HUES48 (cell line): Measurements from ENCODE around the gene KLK8.

ENCODE experiments used
- H3K27ac ChIP-seq: one replicate; pipeline ENCODE4 v1.7.0; 2013; ENCODE audit warnings: low read depth, low read length, inconsistent platforms
- H3K27me3 ChIP-seq: 2 replicates; pipeline ENCODE4 v1.6.1; 2013; ENCODE audit warnings: mild to moderate bottlenecking, low read length; ENCODE audit not compliant: control insufficient read depth, insufficient read depth
- H3K36me3 ChIP-seq: 2 replicates; pipeline ENCODE4 v1.6.1; 2013; ENCODE audit warnings: low read length; ENCODE audit not compliant: control insufficient read depth, insufficient read depth
- H3K4me1 ChIP-seq: 2 replicates; pipeline ENCODE4 v1.6.1; 2013; ENCODE audit warnings: mild to moderate bottlenecking, low read length; ENCODE audit not compliant: control insufficient read depth, insufficient read depth
- H3K4me3 ChIP-seq: 2 replicates; pipeline ENCODE4 v1.5.1; 2013; ENCODE audit warnings: mild to moderate bottlenecking, low read depth, low read length
- H3K9ac ChIP-seq: 2 replicates; pipeline ENCODE4 v1.6.1; 2013; ENCODE audit warnings: mild to moderate bottlenecking, low read depth, low read length, moderate library complexity
- H3K9me3 ChIP-seq: 2 replicates; pipeline ENCODE4 v1.6.1; 2013; ENCODE audit warnings: low read length; ENCODE audit not compliant: control insufficient read depth, insufficient read depth

Gene KLK8

DNA sequence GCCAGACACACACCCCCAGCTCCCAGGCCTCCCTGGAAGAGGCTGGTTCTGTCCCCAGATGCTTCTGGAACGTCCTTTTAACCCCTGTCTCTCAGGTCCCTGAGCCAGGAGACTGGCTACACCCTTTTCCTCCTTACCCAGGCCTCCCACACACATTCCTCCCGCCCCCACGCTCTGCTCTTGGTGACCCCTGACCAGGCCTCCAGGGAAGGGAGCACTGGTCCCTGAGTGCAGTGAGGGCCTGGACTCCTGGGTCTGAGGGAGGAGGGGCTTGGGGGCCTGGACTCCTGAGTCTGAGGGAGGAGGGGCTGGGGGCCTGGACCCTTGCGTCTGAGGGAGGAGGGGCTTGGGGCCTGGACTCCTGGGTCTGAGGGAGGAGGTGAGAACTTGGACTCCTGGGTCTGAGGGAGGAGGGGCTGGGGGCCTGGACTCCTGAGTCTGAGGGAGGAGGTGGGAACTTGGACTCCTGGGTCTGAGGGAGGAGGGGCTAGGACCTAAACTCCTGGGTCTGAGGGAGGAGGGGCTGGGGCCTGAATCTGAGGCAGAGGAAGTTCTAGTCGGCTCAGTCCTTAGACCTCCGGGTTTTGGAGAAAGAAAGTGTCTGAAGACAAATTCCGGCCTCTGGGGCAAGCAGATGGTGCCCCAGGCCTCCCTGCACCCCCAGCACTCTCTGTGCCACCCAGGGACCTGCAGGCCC is 32.5 kb downstream of the KLK8 start:
- no peaks in the 10 kb centered on the region for H3K9me3 ChIP-seq
- H3K27ac ChIP-seq = no peak overlapping the region
- H3K36me3 ChIP-seq = no peaks in the 10 kb centered on the region
- H3K27me3 ChIP-seq = no peaks in the 10 kb centered on the region
- 0 out of 2 replicates have a peak, but pooled peaks cover 5% of the 10 kb centered on the region for H3K4me1 ChIP-seq
- no peak overlapping the region for H3K4me3 ChIP-seq
- H3K9ac ChIP-seq = no peak overlapping the region

- Histone ChIP-seq H3K36me3 (no peaks in the 10 kb centered on the region), H3K9ac (no peak overlapping the region), H3K9me3 (no peaks in the 10 kb centered on the region), H3K27me3 (no peaks in the 10 kb centered on the region), H3K27ac (no peak overlapping the region), H3K4me1 (0 out of 2 replicates have a peak, but pooled peaks cover 5% of the 10 kb centered on the region), H3K4me3 (no peak overlapping the region)
Measured at GRCh38 chr19:50967929-50968715, 33.3 kb downstream of the KLK8 start.

DNA sequence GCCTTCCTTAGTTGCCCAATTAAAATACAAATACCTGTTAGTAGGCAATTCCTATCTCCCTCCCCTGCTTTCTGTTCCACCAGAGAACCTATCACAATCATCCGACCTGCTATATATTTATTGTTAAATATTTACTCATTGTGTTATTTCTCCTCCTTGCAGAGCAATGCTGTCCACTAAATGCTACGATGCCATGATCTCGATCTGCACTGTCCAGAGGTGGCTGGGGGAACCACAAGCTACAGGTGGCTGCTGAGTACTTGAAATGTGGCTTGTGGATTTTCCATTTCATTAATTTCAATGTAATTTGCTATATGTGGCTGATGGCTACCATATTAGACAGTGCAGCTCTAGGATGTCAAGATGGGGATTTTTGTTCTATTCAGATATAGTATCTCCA is 37.1 kb downstream of the KLK8 start:
- H3K27ac ChIP-seq = no peak overlapping the region
- H3K9me3 ChIP-seq = no peaks in the 10 kb centered on the region
- H3K9ac ChIP-seq = no peak overlapping the region
- no peaks in the 10 kb centered on the region for H3K27me3 ChIP-seq
- no peak overlapping the region for H3K4me3 ChIP-seq
- H3K36me3 ChIP-seq = no peaks in the 10 kb centered on the region
- 0 out of 2 replicates have a peak, but pooled peaks cover 2% of the 10 kb centered on the region for H3K4me1 ChIP-seq

- H3K27me3 ChIP-seq = no peaks in the 10 kb centered on the region
Measured at GRCh38 chr19:50963381-50963780, 38.0 kb downstream of the KLK8 start.

DNA sequence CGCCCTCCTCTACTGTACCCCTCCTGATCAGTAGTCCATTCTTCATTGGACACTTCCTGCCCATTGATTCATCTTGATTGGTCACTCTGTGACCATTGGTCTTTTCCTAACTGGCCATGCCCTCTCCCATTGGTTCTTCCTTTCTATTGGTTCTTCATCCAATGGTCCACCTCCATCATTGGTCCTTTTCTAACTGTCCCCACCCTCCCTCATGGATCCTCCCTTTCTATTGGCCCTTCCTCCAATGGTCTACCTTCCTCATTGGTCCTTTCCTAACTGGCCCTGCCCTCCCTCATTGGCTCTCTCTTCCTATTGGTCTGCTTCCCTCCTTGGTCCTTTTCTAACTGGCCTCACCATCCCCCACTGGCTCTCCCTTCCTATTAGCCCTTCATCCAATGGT is 39.2 kb downstream of the KLK8 start:
- no peaks in the 10 kb centered on the region for H3K9me3 ChIP-seq
- H3K9ac ChIP-seq = no peak overlapping the region
- no peaks in the 10 kb centered on the region for H3K27me3 ChIP-seq
- H3K36me3 ChIP-seq = no peaks in the 10 kb centered on the region
- H3K4me1 ChIP-seq = no peaks in the 10 kb centered on the region
- no peak overlapping the region for H3K27ac ChIP-seq
- no peak overlapping the region for H3K4me3 ChIP-seq

More at GRCh38 chr19:50963381-50963780, 38.0 kb downstream of the KLK8 start:
- Histone ChIP-seq H3K36me3 (no peaks in the 10 kb centered on the region), H3K4me1 (no peaks in the 10 kb centered on the region), H3K9ac (no peak overlapping the region), H3K27ac (no peak overlapping the region), H3K4me3 (no peak overlapping the region), H3K9me3 (no peaks in the 10 kb centered on the region)

DNA sequence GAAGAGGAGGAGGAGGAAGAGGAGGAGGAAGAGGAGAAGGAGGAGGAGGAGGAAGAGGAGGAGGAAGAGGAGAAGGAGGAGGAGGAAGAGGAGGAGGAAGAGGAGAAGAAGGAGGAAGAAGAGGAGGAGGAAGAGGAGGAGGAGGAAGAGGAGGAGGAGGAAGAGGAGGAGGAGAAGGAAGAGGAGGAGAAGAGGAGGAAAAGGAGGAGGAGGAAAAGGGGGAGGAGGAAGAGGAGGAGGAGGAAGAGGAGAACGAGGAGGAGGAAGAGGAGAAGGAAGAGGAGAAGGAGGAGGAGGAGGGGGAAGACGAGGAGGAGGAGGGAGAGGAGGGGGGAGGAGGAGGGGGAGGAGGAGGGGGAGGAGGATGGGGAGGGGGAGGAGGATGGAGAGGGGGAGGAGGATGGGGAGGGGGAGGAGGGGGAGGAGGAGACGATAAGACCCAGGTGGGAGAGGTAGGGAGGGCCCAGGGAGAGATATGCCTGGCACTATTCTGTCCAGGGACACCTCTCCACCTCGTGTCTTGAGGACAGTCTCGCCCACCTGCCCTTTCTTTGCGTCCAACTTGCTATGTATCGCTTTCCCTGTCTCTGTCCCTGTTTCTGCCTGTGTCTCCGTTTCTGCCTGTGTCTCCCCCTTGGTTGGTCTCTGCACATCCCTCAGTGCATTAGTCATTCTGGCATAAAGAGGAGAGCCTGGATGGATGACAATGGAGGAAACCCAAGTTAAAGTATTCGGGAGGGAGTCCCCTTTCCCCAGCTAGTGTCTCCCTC is 41.5 kb downstream of the KLK8 start:
- Histone ChIP-seq H3K4me3 (no peak overlapping the region), H3K27me3 (no peaks in the 10 kb centered on the region), H3K9me3 (no peaks in the 10 kb centered on the region), H3K9ac (no peak overlapping the region), H3K4me1 (no peaks in the 10 kb centered on the region), H3K36me3 (no peaks in the 10 kb centered on the region), H3K27ac (no peak overlapping the region)

DNA sequence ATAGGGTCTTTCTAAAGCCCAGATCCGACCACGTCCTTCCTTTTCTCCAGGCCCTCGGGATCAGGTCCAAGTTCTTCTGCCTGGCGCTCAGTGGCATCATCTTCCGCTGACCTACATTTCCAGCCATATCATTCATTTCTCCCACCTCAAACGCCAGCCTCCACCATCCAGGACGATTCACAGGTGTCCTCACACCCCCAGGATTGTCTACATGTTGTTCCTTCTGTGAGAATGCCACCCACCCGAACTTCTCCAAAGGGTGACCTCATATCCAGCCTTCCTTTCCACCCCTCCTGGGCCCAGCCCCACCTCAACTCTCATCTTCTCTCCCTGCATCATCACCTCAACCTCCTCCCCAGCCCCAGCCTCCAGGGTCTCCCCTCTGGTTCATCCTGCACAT is 43.8 kb downstream of the KLK8 start:
- Histone ChIP-seq H3K27ac (no peak overlapping the region), H3K4me3 (no peak overlapping the region), H3K36me3 (no peaks in the 10 kb centered on the region), H3K27me3 (no peaks in the 10 kb centered on the region), H3K9ac (no peak overlapping the region), H3K4me1 (peaks cover 3% of the 10 kb centered on the region; the same call in 1 of the 2 replicates), H3K9me3 (no peaks in the 10 kb centered on the region)

- H3K4me1 ChIP-seq = peaks cover 4% of the 10 kb centered on the region; the same call in 1 of the 2 replicates
- H3K27ac ChIP-seq = no peak within 1 kb of the TSS
- H3K9me3 ChIP-seq = no peaks in the 10 kb centered on the region
- H3K4me3 ChIP-seq = no peak within 1 kb of the TSS
- no peak within 1 kb of the TSS for H3K9ac ChIP-seq
- no peaks in the 10 kb centered on the region for H3K27me3 ChIP-seq
- no peaks in the 10 kb centered on the region for H3K36me3 ChIP-seq
Measured at GRCh38 chr19:50952910-50953309, 48.5 kb downstream of the KLK8 start, which contains the start of gene KLK5. KLK5 (minus strand) TSS chr19:50953038; CDS start chr19:50952657, 381 bp downstream.

GRCh38 chr19:50949861-50950260 is 51.5 kb downstream of the KLK8 start:
- no peaks in the 10 kb centered on the region for H3K36me3 ChIP-seq
- no peak overlapping the region for H3K27ac ChIP-seq
- no peaks in the 10 kb centered on the region for H3K27me3 ChIP-seq
- no peaks in the 10 kb centered on the region for H3K9me3 ChIP-seq
- H3K4me3 ChIP-seq = no peak overlapping the region
- no peak overlapping the region for H3K9ac ChIP-seq
- peaks cover 4% of the 10 kb centered on the region; the same call in 1 of the 2 replicates for H3K4me1 ChIP-seq

DNA sequence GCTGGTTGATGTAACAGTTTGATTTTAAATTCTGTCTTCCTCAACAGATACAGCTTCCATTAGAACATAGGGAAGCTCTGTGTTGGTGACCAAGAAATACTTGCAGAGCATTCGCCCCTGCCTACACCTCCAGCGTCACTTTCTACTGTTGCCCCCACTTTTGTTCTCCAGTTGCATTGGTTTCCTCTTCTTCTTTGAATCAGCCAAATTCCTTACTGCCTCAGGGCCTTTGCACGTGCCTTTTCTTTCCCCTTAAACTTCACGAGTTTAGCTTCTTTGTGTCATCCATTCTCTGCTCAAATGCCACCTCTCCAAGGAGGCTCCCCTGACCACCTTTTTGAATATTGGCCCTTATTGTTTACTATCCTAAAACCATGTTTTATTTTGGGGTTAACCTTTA is 54.3 kb downstream of the KLK8 start:
- Histone ChIP-seq H3K27ac (no peak overlapping the region), H3K9ac (no peak overlapping the region), H3K27me3 (no peaks in the 10 kb centered on the region), H3K36me3 (no peaks in the 10 kb centered on the region), H3K4me1 (no peaks in the 10 kb centered on the region), H3K9me3 (no peaks in the 10 kb centered on the region), H3K4me3 (no peak overlapping the region)
